NCI-H146 treated with DMSO at 0.1 percent for 48 hours (cell line): ENCODE results near the gene GOLGB1.
"Not testable (repeated sequence)": the region's sequence is repeated elsewhere in the genome, so short reads cannot be mapped to it uniquely, and the experiment has no call there.

ENCODE experiments used
- DNase-seq: peaks from one replicate; lab custom pipeline; 2025; ENCODE audit not compliant: unreplicated experiment; lab: John Stamatoyannopoulos, UW

The GOLGB1 gene

GRCh38 chr3:121690777-121691405 lies 58.6 kb downstream of the GOLGB1 start:
- no peak for DNase-seq

- not testable (repeated sequence) for DNase-seq
Observed at GRCh38 chr3:121688747-121689146, 60.8 kb downstream of the GOLGB1 start.

DNA sequence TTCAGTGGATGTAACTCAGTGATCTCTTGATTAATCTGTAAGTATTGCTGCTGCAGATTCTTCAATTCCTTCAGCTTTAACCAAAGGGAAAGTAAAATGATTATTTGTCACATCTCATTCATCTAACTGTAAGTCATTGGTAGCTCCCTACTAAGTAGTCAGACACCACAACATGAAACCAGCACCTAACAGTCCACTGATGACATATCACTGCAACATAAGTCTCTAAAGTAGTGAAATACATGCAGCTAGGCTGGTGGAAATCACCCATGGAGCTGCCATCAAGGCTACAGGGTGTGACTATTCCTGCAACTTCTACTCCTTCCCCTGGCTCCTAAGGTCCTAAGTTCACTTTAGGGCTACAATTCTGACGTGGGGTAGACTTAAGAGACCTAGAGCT lies 67.7 kb downstream of the GOLGB1 start:
- DNase-seq, result no peak

GRCh38 chr3:121677141-121677540 lies 72.4 kb downstream of the GOLGB1 start:
- no peak for DNase-seq

DNA sequence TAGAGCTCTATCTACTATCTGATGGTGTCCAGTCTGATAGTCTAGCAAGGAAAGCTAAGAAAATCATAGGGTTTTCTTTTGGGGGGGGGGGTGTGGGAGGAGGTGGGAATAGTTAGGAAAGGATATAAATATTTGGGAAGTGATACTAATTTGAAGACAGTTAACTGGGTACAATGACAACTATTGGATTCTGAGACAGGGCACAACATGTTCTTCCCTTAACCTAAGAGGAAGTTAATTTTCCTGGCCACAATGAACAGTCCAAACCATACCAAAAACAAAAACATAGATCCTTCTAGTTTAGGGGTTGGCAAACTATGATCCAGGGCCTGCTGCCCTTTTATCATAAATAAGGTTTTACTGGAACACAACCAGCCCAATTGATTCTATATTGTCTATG lies 78.9 kb downstream of the GOLGB1 start:
- no peak for DNase-seq

DNA sequence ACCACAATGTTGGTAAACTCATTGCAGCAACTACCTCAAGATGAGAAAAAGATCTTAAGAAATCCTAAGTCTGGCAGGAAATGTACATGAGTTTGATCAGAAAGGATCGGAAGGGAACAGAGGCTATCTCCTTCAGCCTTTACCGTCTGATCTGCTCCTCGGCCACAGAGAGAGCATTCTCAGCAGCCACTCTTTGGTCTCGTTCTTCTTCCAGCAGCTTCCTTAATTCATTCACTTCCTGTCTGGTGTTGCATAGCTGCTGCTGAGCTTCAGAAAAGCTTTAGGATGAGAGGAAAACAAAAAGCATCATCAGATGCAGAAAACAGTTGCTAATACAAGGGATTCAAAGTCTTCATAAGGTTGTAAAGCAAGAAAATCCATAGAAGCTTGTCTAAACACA lies 82.2 kb downstream of the GOLGB1 start:
- DNase-seq, result no peak

GRCh38 chr3:121665488-121665887 lies 84.1 kb downstream of the GOLGB1 start:
- DNase-seq, result no peak

DNA sequence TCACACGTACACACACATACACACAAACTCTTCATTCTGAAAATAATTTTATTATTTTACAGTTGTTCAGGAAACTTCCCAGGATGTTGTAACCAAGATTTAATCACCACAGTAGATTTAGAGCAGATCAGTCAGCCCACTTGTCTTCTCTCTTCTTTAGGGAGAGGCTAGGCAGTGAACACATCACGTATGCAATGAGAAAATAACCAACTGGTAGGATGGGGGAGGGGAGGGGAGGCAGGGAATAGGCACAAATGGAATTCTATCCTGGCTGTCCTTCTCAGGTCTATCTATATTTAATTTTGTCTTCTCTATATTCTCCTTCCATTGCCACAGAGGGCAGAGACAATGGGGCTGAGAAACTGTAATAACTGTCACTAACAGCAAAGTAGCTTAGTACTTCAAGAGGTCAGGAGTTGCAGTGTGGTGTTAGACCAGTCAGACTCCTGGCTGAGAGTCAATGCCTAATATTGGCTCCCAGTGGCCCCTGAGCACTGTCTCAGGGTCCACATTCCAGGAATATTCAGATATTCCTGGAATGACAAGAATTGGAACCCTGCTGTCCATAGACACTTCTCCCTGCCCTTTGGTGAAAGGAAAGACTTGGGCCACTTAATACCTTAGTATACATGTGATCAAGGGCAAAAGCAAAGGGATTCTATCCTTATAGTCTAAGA lies 86.2 kb downstream of the GOLGB1 start:
- no peak for DNase-seq

GRCh38 chr3:121662742-121663141 lies 86.8 kb downstream of the GOLGB1 start:
- DNase-seq, result no peak

DNA sequence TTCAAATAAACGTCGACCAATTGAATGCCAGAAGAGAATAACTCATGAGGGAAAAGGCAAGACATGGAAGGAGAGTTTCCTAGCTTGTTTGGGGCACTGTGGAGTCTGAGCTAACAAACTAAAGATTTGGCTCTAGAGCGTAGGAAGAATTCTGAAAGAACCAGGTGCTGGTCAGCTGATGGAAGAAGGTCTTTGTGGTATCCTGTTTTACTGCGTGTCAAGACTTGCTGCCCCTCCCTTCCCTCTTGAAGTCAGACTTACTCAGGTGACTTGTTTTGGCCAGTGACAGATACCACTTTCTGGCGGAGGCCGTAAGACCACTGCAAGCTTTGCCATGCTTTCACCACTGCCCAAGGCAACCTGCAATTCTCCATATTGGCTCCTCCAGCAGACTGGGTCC lies 88.2 kb downstream of the GOLGB1 start:
- no peak for DNase-seq

GRCh38 chr3:121660356-121661171 lies 89.0 kb downstream of the GOLGB1 start, which contains the start of gene HCLS1:
HCLS1 (minus strand) TSS chr3:121660903; CDS start chr3:121658347, 2,556 bp downstream.
- DNase-seq, result no peak

DNA sequence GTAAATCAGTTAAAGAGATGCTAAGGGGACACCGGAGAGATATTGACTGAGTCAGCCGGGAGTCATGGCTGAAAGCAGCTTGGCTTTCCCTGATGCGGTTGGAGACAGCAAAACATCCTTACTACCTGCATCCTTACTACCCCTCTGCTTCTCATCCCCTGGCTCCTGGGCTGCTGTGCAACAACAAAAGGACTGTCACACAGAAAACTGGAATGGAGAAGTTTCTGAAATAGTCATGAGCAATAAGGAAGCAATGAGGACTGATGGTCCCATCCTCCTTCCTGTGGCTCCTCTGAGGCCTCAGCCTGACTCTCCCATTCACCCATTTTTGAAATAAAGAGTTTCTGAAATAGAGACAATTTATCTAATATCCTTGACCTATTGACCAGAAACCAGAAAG lies 90.0 kb downstream of the GOLGB1 start:
- no peak for DNase-seq

- no peak for DNase-seq
Observed at GRCh38 chr3:121658716-121659435, 90.7 kb downstream of the GOLGB1 start.

DNA sequence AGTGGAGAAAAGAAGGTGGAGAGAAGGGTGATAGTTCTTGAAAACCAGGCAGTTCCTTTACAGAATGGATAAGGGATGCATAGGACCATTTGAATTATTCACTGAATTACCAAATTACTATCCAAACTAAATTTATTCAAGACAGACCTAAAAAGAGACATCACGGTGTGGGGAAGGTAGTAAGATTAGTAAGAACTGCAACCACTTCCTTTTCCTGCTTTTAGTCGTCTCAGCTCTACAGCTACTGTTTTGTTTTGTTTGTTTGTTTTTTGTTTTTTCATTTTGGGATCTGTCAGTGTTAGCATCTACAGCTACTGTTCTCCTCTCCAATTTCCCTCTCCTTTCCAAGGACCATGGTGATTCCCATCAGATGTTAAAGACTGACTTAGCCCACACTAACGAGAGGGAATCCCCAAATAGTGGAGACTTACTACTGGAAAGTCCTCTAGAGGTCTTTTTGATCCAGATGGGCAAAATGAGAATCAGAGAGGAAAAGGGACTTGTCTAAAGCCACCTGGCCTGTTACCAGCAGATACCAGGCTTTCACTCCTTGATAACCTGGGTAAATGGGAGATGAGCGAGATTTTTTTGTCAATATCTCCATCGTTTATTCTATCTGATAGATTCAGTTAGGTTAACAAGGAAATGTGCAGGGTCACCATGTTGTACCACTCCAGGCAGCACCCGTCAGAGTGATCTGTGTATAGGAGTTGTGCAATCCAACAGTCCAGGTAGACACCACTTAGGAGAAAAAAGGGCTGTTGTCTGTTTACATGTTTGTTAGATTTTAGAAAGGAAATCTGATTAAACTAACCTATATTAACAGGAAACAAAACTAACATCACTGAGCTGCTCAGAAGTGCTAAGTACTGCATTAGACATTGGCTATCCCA lies 94.8 kb downstream of the GOLGB1 start:
- no peak for DNase-seq

DNA sequence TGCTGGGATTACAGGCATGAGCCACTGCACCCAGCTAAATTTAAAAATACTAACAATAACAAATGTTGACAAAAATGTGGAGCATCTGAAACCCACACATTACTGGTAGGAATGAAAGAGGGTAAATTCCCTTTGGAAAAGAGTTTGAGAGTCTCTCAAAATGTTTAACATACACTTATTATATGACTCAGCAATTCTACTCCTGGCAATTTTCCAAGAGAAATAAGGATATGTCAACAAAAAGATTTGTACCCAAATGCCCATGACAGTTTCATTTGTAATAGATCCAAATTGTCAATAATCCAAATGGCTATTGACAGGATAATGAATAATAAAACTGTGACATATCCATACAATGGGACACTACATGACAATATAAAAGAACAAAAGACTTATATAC lies 97.9 kb downstream of the GOLGB1 start:
- no peak for DNase-seq

GRCh38 chr3:121649645-121650044 lies 99.9 kb downstream of the GOLGB1 start:
- DNase-seq, result no peak

DNA sequence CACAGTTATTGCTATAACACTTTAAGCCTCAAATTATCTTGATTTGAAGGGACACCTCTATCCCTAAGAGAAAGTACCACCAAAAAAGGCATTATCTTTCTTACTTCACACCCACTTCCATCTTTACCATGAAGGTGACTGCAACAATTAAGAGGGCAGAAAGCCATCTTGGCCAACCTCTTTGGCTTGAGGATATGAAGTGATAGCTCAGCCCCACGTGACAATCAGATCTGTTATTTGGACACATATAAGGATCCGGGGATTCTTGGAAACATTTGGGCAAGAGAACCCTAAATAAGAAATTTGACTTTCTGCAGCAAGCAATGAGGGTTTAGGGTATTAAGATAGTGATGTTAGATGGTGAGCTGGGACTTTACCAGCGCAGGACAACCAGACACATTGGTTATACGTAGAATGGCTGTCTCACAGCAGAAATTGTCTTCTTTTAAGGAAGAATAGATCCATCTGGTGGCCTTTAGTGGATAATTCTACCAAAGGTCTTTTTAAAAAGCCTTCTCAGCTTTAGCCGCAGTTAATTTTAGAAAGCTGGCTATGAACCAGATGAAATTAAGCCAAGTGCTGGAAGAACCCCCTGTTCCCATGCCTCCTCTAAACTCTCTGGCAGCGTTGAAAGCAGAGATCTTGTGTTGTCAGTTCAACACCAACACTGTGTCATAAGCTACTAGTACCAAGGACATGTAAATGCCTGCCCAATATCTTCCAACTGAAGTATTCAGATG lies 101.2 kb downstream of the GOLGB1 start:
- DNase-seq, result no peak

DNA sequence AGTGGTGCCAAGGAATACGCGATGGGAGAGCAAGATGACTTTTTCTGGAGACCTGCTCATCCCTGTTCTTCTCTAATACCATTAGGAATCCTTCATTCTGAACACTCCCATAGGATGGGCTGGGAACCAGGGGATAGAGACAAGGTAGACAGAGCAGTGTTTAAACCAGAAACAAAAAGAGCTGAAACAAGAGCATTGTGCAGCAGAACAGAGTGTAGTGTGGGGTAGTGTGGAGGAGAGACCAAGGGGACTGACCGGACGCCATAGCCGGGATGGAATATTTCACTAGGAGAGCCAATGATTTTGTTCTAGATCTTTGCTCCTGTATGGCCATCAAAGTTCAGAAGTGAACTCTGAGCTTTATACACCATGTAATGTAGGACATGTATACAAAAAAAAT lies 104.5 kb downstream of the GOLGB1 start:
- no peak for DNase-seq

DNA sequence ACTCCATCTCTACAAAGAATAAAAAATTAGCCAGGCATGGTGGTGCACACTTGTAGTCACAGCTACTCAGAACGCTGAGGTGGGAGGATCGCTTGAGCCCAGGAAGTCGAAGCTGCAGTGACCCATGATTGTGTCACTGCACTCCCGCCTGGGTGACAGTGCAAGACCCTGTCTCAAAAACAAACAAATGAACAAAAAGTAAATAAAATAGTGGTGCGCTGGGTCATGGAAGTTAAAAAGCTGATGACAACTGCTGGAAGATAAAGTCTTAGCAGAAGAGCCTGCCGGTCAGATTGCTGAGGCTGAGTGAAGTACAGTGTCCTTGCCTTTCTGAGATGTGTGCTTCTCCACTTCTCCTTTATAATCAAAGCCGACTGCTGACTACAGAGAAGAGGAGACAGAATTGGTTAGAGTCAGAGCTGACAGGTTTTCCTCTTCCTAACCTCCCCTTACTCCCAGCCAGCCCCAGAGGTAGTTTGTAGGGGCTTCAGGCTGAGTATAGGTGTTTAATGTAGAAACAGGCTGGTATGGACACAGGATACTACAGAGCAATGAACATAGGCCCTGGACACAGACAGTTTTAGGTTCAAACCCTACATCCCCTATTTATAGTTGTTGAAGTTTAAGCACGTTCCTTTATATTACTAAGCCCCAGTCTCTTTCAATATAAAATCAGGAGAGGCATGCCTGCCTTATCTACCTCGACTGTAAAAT lies 106.8 kb downstream of the GOLGB1 start:
- DNase-seq, result no peak
